ENCODE data around the gene ANK2.

ANK2 gene

GRCh38 chr4:113398441-113399143 is 349.1 kb downstream of the ANK2 start:
- DNase-seq: no peak
- ATAC-seq: no peak

GRCh38 chr4:113404167-113404571 is 354.7 kb downstream of the ANK2 start:
- ATAC-seq (no peak), DNase-seq (no peak)

- DNase-seq: no peak
- no peak for ATAC-seq
These were observed 355.4 kb downstream of the ANK2 start for GRCh38 chr4:113404841-113405240.

GRCh38 chr4:113405874-113406722 is 356.6 kb downstream of the ANK2 start:
- ATAC-seq (no peak), DNase-seq (no peak)

- DNase-seq (no peak), ATAC-seq (no peak)
These were observed 357.2 kb downstream of the ANK2 start for GRCh38 chr4:113406723-113407016.

- no peak for ATAC-seq
- no peak for DNase-seq
These were observed 358.0 kb downstream of the ANK2 start for GRCh38 chr4:113407409-113407808.

- ATAC-seq (no peak), DNase-seq (no peak)
These were observed 359.7 kb downstream of the ANK2 start for GRCh38 chr4:113409181-113409580.

GRCh38 chr4:113410686-113411085 is 361.2 kb downstream of the ANK2 start:
- DNase-seq (no peak), ATAC-seq (no peak)

- no peak for ATAC-seq
These were observed 362.1 kb downstream of the ANK2 start for GRCh38 chr4:113411496-113411938.

GRCh38 chr4:113419631-113420030 is 370.2 kb downstream of the ANK2 start:
- ATAC-seq: no peak
- no peak for DNase-seq

More at GRCh38 chr4:113411496-113411938, 362.1 kb downstream of the ANK2 start:
- no peak for DNase-seq

GRCh38 chr4:113420938-113421337 is 371.5 kb downstream of the ANK2 start:
- ATAC-seq: no peak
- DNase-seq: no peak

- no peak for DNase-seq
- no peak for ATAC-seq
These were observed 374.2 kb downstream of the ANK2 start for GRCh38 chr4:113423631-113424030.

- no peak for ATAC-seq
- no peak for DNase-seq
These were observed 383.7 kb downstream of the ANK2 start for GRCh38 chr4:113433116-113433515.

All from stimulated activated naive CD8-positive, alpha-beta T cell treated with anti-CD3 and anti-CD28 coated beads, Interleukin-15, Interleukin-2, amounts not matched to agents 100 U/mL and 50 U/mL, for 24 hours (primary cell).